Hematopoietic multipotent progenitor cell treated with erythropoietin and hydrocortisone succinate and interleukin-3 and kit ligand, for 8 days (in vitro differentiated cells): Measurements from ENCODE around the gene PAQR9.

Experiments
- DNase-seq: peaks from one replicate; pipeline ENCODE4 v3.0.0-alpha.2; 2015

Gene PAQR9

GRCh38 chr3:142950972-142951371 lies 12.5 kb downstream of the PAQR9 start:
- DNase-seq, result no peak

GRCh38 chr3:142947799-142948575 lies 15.5 kb downstream of the PAQR9 start:
- DNase-seq, result no peak

DNA sequence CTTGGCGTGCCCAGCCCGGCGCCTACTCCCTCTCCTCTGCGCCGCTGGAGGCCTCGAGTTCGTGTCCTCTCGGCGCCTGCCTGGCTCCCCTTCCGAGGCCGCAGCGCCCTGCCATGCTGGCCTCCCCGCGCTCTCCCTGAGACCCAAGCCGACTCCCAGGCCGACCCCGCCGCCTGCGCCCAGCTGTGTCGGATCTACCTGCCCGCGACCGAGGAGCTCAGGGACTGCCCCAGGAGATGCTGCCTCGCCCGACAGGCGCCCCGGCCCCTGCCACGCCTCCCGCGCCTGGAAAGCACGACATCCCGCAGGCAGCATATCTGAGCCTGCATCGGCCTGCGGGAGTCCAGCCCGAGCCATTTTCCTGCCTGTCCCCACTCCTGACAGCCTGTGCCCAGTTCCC lies 16.1 kb downstream of the PAQR9 start:
- DNase-seq, result no peak

GRCh38 chr3:142946861-142947260 lies 16.6 kb downstream of the PAQR9 start:
- no peak for DNase-seq

DNA sequence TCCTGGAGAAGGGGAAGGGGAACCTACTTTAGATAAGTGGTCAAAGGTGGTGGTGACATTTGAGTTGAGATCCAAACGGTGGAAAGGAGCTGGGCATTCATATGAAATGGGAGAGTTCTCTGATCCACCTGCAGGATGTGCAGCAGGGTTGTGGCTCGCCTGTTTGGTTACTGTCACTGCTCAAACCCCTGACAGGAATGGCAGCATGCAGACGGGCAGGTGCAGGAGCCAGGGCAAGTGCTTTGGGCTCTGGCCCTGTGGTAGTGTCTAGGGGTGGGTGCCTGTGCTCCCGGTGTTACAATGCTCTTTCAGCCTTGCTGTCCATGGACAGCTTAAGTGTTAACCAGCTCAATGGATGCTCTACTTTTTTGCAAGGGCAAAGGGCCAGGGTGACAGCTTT lies 18.5 kb downstream of the PAQR9 start:
- no peak for DNase-seq

DNA sequence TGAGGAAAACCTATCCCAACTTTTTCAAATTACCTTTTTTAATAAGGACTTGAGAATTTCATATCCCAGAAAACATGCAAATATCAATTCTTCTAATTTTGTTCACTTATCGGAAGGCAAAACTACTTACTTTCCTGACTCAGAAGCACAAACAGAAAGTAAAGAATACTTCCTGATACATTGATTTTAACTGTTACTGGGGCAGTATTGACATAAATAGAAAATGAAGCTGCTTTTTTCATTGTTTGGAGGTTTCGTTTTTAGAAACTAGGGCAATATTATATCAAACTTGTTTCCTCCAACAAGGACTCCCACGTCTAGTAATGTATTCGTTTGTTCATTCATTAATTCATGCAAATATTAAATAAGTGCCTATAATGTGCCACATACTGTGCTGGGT lies 19.1 kb downstream of the PAQR9 start:
- no peak for DNase-seq

DNA sequence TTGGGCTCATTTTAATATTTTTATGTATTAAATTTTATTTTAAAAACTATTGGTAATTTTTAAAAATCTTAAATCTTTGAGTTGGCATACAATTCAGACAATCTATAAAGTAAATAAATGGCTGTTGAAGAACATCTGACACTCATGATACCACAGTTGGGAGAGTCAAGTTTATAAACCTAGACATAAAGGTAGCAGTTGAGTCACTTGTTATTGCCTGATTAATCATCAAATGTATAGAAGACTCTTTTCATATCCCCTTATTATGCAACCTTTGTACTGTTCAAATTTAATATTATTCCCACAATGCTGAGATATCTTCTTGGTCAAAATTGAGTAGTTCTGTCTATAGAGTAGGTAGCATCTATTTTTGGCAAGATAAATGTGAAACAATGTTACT lies 19.6 kb downstream of the PAQR9 start:
- DNase-seq, result no peak

DNA sequence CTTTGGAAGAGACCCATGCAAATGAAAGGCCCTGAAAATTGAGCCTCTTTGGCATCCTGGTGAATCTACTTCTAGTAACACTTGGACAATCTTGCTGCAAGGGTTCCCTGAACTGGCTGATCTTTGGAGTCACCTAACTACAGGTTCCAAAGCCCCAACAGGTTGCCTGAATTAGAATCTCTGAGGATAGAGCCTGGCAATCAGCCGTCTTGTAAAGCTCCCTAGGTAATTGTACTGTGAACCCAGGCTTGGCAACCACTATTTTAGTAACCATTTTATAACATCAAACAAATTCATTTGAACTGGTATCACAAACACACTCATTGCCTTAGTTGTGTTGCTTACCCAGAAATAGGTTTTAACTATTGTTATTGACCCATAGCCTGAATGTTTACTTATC lies 20.1 kb downstream of the PAQR9 start:
- DNase-seq, result no peak

DNA sequence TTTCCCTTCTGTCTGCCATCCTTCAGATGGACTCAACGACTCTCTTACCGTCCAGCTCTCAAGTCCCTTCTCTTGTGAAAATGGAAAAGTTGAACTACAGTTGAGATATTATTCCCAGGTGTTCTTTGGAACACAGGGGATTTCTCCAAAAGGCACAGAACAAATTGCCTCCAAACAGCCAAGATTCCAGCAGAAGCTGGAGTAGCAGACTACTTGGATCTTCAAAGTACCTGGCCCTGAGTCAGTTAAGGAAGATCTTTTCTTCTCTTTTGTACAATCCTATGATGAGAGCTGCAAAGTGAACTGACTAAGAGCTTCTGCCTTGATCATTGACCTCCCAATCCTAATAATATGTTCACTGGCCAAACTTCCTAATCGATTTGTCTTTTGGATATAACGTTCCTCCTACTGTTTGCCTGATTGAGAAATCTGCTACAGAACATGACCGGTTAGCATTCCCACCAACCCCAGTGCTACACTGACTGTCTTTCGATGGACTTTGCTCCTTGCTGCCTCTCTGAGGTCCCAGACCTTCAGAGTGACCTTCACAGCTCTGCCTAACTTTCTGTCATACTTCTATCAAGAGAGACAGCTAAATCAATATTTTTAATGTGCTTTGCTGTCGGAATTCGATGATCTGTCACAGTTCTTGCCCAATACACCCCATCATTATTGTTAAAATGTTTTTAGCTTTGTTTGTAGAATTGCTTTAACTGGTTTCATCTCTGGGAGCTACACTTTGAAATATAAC lies 21.9 kb downstream of the PAQR9 start:
- no peak for DNase-seq

DNA sequence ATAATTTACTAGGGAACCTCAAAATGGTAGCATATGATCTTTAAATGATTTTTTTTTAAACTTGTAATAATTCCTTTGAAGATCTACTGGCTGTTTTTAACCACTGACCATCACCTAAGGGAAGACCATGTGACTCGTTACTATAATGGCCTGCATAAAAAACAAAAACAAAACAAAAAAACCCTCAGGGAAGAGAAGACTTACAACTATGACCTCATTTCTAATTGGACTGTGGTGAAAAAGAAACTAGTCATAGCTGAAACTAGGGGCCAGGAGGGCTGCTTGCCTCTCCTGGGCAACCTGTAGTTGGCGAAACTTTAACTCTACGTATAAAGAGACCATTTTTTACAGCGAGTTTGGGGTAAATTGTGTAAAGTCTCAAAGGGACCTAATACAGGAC lies 23.0 kb downstream of the PAQR9 start:
- DNase-seq, result no peak

DNA sequence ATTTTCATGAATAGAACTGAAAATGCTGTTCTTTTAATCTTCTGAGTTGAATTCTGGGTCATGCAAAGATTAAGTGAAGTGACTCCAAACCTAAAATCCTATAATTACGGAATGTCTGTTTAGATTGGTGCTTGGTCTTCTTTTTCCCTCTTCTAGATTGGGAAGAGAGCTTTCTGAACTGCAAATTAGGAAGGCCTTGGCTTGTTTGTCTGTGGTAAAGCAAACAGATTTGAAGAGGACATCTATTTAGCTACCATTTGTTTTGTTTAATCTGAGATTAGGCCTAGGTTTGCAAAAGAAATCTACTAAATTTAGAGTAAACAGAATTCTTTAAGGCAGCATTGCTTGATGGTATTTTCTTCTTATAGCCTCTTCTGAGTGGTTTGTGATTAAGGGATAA lies 23.5 kb downstream of the PAQR9 start:
- no peak for DNase-seq

GRCh38 chr3:142935963-142936362 lies 27.5 kb downstream of the PAQR9 start:
- DNase-seq, result no peak

DNA sequence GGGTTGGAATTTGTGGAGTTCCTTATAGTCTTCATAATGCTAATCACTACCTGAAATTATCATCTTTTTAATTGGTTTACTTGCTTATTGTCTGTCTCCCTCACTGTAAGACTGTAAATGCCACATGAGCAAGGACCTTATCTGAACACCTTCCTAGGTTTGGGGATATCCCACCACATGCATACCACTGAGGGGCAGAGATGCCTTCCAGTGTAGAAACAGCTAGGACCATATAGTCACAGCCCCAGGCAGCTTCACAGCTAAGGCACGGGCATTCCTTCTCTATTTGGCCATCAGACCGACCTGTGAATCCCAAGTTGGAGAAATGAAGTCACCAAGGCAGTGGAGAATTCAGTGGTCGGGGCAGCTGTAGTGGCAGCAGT lies 28.6 kb downstream of the PAQR9 start:
- no peak for DNase-seq

GRCh38 chr3:142934128-142934886 lies 29.2 kb downstream of the PAQR9 start:
- peak; percentile 95 for DNase-seq

DNA sequence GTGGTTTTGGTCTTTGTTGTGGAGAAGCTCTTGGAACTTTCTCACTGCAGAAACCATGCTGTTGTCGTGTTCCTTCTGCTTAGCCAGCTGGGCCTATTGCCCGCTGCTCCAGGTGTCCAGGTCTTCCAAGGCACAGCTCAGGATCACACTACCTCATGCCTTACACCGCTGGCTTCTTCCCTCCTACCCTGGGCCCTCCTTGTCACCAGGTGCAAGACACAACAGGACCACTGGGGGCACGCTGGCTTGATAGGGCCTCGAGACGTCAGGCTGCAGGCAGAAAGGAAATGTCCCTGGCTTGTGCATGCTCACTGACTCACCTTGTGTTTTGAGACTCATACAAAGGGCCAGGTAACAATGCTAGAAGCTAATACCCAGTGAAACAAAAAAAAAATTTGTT lies 32.3 kb downstream of the PAQR9 start:
- peak; percentile 56 for DNase-seq

GRCh38 chr3:142930463-142930862 lies 33.0 kb downstream of the PAQR9 start:
- peak; percentile 43 for DNase-seq

DNA sequence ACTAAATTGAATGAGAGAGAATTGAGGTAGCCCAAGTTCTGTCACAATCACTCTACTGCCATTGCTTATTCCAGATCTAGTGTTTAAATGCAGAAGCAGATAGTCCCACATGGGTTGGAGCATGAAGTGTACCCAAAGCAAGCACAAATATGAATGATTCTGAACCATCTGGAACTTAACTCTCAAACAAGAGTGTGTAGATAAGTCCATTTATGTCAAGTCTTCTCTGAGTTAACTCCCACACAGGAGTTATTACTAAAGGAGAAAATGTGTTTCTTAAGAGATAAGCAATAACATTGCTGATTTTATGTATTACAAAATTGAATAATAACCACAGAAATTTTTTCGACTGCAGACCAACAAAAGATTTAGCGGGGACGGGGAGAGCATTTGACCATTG lies 33.6 kb downstream of the PAQR9 start:
- DNase-seq, result peak; percentile 94

DNA sequence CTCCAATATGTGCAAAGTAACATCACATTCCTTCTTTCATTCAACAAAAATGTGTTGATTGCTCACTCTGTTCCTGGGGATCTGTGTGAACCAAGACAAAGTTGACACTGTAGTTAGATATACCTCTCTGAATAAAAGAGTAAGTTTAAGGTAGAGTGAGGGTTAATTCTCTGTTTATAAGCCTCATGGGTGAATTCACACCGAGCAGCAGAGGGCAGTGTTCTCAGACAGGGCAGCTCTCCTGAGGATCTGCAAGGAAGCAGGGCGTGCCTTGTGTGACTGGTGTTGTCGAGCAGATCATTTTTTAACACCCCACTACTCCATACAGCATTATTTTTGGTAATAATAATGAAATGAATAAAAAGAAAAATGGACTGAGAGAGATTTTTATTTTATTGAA lies 34.4 kb downstream of the PAQR9 start:
- DNase-seq, result peak; percentile 93

DNA sequence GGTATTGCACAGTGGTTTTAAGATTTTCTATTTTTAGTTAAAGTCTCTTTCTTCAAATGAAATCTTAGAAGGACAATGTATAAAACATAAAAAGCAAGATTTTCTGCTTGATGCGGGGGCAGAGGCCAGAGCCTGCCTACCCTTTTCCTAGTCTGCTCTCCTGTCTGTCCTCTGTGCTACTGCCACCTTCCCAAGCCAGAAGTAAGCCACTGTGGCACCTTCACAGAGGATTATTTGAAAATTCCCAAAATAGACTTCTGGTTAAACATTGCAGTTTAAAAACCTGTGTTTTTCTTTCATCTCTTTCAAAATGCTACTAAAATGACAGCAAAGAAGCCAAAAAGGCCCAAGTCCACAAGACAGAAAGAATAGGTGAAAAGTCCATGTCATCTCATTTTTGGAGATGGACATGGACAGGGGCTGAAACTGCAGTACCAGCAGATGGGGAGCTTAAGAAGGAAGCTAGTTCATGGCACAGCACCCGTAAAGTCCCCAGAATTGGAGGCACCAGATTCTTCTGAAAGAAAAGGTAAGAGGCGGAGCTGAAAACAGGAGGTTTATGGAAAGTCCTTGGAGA lies 37.0 kb downstream of the PAQR9 start:
- no peak for DNase-seq

DNA sequence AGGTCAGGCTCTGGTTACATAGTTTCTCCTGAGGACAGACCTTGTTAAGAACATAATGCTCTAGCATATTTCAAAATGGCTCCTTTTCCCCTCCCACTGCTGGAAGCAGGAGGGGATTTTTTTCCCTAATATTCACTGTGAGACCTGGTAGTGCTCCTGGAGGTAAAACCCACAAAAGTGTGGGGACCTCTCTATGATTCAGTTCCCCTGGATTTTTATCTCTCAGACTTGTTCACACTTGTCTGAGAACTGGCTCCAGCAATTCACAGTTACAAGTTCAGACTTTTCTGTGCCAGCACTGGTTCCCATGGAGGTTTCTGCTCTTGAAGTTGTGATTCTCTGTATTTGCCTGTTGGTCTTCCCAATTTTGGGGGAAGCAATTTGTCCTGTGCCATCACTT lies 38.3 kb downstream of the PAQR9 start:
- no peak for DNase-seq

GRCh38 chr3:142923694-142924093 lies 39.8 kb downstream of the PAQR9 start:
- DNase-seq, result no peak

GRCh38 chr3:142916605-142917004 lies 46.9 kb downstream of the PAQR9 start:
- DNase-seq, result no peak

GRCh38 chr3:142915636-142916035 lies 47.8 kb downstream of the PAQR9 start:
- DNase-seq, result no peak
